ENCODE results near the gene SIM2.
A peak's percentile ranks its signal among the peaks of the same experiment; 100 is the strongest.

SIM2 gene

DNA sequence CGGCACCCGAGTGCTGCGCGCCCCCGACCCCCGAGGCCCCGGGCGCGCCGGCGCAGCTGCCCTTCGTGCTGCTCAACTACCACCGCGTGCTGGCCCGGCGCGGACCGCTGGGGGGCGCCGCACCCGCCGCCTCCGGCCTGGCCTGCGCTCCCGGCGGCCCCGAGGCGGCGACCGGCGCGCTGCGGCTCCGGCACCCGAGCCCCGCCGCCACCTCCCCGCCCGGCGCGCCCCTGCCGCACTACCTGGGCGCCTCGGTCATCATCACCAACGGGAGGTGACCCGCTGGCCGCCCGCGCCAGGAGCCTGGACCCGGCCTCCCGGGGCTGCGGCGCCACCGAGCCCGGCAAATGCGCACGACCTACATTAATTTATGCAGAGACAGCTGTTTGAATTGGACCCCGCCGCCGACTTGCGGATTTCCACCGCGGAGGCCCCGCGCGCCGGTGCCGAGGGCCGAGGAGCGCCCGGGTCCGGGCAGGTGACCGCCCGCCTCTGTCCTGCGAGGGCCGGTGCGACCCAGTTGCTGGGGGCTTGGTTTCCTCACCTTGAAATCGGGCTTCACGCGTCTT, 49.0 kb downstream of the SIM2 start:
- H3K9ac ChIP-seq (ENCODE audit: low read length), result peak overlapping the region; percentile 49
- peak overlapping the region; percentile 55 for H3K4me3 ChIP-seq (ENCODE audit: low read length)
- H3K27ac ChIP-seq (ENCODE audit: low read length), result no peak overlapping the region
- no peaks in the 10 kb centered on the region for H3K9me3 ChIP-seq (ENCODE audit: control insufficient read depth, low read depth, low read length)
- H3K4me1 ChIP-seq (ENCODE audit: control insufficient read depth, low read depth, low read length), result peaks cover 41% of the 10 kb centered on the region
- no peaks in the 10 kb centered on the region for H3K36me3 ChIP-seq (ENCODE audit: control insufficient read depth, low read depth, low read length)
- peaks cover 37% of the 10 kb centered on the region for H3K27me3 ChIP-seq (ENCODE audit: control insufficient read depth, insufficient read depth, low read length)

GRCh38 chr21:36749935-36750575, 51.1 kb downstream of the SIM2 start:
- no peaks in the 10 kb centered on the region for H3K9me3 ChIP-seq (ENCODE audit: control insufficient read depth, low read depth, low read length)
- peaks cover 37% of the 10 kb centered on the region for H3K27me3 ChIP-seq (ENCODE audit: control insufficient read depth, insufficient read depth, low read length)
- H3K4me3 ChIP-seq (ENCODE audit: low read length), result peak overlapping the region; percentile 33
- H3K27ac ChIP-seq (ENCODE audit: low read length), result peak overlapping the region; percentile 87
- peak overlapping the region; percentile 74 for H3K9ac ChIP-seq (ENCODE audit: low read length)
- H3K36me3 ChIP-seq (ENCODE audit: control insufficient read depth, low read depth, low read length), result no peaks in the 10 kb centered on the region
- H3K4me1 ChIP-seq (ENCODE audit: control insufficient read depth, low read depth, low read length), result peaks cover 41% of the 10 kb centered on the region

DNA sequence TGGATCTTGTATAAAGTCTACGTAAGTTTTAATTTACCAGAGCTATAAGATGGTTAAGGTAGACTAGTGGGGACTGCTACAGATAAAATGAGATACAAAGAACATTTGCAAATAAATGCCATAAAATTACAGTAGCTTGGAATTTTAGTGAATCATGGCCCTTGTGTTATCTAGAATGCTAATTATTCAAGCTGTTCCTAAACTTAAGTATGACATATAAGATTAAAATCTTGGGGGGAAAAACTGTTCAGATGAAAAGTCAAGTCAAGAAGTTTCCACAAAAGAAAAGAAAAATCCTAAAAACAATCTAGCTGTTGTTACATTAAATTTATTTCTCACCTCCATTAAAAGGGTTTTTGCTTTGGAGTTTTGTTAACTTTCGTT, 51.7 kb downstream of the SIM2 start:
- no peaks in the 10 kb centered on the region for H3K36me3 ChIP-seq (ENCODE audit: control insufficient read depth, low read depth, low read length)
- H3K4me3 ChIP-seq (ENCODE audit: low read length), result peak overlapping the region; percentile 33
- H3K27ac ChIP-seq (ENCODE audit: low read length), result peak overlapping the region; percentile 87
- H3K9me3 ChIP-seq (ENCODE audit: control insufficient read depth, low read depth, low read length), result no peaks in the 10 kb centered on the region
- peaks cover 41% of the 10 kb centered on the region for H3K4me1 ChIP-seq (ENCODE audit: control insufficient read depth, low read depth, low read length)
- peak overlapping the region; percentile 74 for H3K9ac ChIP-seq (ENCODE audit: low read length)
- H3K27me3 ChIP-seq (ENCODE audit: control insufficient read depth, insufficient read depth, low read length), result peaks cover 32% of the 10 kb centered on the region

GRCh38 chr21:36751383-36751782, 52.5 kb downstream of the SIM2 start:
- Histone ChIP-seq H3K4me3 (ENCODE audit: low read length) (no peak overlapping the region), H3K27me3 (ENCODE audit: control insufficient read depth, insufficient read depth, low read length) (peaks cover 28% of the 10 kb centered on the region), H3K9ac (ENCODE audit: low read length) (peak overlapping the region; percentile 74), H3K4me1 (ENCODE audit: control insufficient read depth, low read depth, low read length) (peaks cover 41% of the 10 kb centered on the region), H3K27ac (ENCODE audit: low read length) (no peak overlapping the region), H3K9me3 (ENCODE audit: control insufficient read depth, low read depth, low read length) (no peaks in the 10 kb centered on the region), H3K36me3 (ENCODE audit: control insufficient read depth, low read depth, low read length) (no peaks in the 10 kb centered on the region)

GRCh38 chr21:36753556-36753955, 54.6 kb downstream of the SIM2 start:
- Histone ChIP-seq H3K9me3 (ENCODE audit: control insufficient read depth, low read depth, low read length) (no peaks in the 10 kb centered on the region), H3K27me3 (ENCODE audit: control insufficient read depth, insufficient read depth, low read length) (peaks cover 12% of the 10 kb centered on the region), H3K36me3 (ENCODE audit: control insufficient read depth, low read depth, low read length) (no peaks in the 10 kb centered on the region), H3K4me1 (ENCODE audit: control insufficient read depth, low read depth, low read length) (peaks cover 47% of the 10 kb centered on the region), H3K9ac (ENCODE audit: low read length) (no peak overlapping the region), H3K27ac (ENCODE audit: low read length) (no peak overlapping the region), H3K4me3 (ENCODE audit: low read length) (no peak overlapping the region)

DNA sequence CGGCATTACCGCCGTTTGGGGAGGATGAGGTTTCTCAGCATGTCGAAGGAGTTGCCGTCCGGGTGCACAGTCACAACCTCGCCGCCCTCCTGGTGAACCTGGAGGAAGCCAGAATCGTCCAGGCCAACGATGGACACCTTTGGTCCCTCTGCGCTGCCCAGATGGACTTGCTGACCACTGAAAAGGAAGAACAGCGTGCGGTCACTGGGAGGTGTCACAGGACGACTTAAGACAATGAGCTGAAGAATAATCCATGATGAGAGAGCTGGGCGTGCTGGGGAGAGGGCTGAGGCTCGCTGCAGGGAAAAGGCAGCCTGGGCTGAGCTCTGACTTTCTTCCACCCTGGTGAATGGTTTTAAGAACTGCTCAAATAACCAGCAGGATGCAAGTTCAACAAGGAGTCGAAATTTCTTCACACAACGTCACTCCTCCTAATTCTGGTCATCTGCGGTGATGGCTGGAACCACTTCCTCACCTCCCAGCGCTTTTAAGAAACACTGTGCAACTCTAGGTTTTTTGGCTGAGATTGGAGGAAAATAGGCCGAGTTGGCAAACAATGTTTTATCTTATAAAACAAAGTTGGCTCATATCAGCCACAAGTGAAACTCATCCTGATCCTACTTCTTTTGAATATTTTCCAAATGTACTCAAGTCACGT, 55.5 kb downstream of the SIM2 start:
- Histone ChIP-seq H3K9me3 (ENCODE audit: control insufficient read depth, low read depth, low read length) (no peaks in the 10 kb centered on the region), H3K27ac (ENCODE audit: low read length) (no peak overlapping the region), H3K9ac (ENCODE audit: low read length) (no peak overlapping the region), H3K4me3 (ENCODE audit: low read length) (no peak overlapping the region), H3K4me1 (ENCODE audit: control insufficient read depth, low read depth, low read length) (peaks cover 39% of the 10 kb centered on the region), H3K27me3 (ENCODE audit: control insufficient read depth, insufficient read depth, low read length) (peaks cover 4% of the 10 kb centered on the region), H3K36me3 (ENCODE audit: control insufficient read depth, low read depth, low read length) (no peaks in the 10 kb centered on the region)

- H3K9ac ChIP-seq (ENCODE audit: low read length), result no peak overlapping the region
- H3K4me1 ChIP-seq (ENCODE audit: control insufficient read depth, low read depth, low read length), result peaks cover 19% of the 10 kb centered on the region
- no peaks in the 10 kb centered on the region for H3K27me3 ChIP-seq (ENCODE audit: control insufficient read depth, insufficient read depth, low read length)
- H3K9me3 ChIP-seq (ENCODE audit: control insufficient read depth, low read depth, low read length), result no peaks in the 10 kb centered on the region
- H3K4me3 ChIP-seq (ENCODE audit: low read length), result no peak overlapping the region
- H3K27ac ChIP-seq (ENCODE audit: low read length), result no peak overlapping the region
- H3K36me3 ChIP-seq (ENCODE audit: control insufficient read depth, low read depth, low read length), result no peaks in the 10 kb centered on the region
Observed at GRCh38 chr21:36756527-36756926, 57.6 kb downstream of the SIM2 start.

GRCh38 chr21:36757196-36757595, 58.3 kb downstream of the SIM2 start:
- H3K27me3 ChIP-seq (ENCODE audit: control insufficient read depth, insufficient read depth, low read length), result no peaks in the 10 kb centered on the region
- H3K4me3 ChIP-seq (ENCODE audit: low read length), result no peak overlapping the region
- no peak overlapping the region for H3K9ac ChIP-seq (ENCODE audit: low read length)
- no peaks in the 10 kb centered on the region for H3K9me3 ChIP-seq (ENCODE audit: control insufficient read depth, low read depth, low read length)
- no peak overlapping the region for H3K27ac ChIP-seq (ENCODE audit: low read length)
- no peaks in the 10 kb centered on the region for H3K36me3 ChIP-seq (ENCODE audit: control insufficient read depth, low read depth, low read length)
- H3K4me1 ChIP-seq (ENCODE audit: control insufficient read depth, low read depth, low read length), result peaks cover 12% of the 10 kb centered on the region

DNA sequence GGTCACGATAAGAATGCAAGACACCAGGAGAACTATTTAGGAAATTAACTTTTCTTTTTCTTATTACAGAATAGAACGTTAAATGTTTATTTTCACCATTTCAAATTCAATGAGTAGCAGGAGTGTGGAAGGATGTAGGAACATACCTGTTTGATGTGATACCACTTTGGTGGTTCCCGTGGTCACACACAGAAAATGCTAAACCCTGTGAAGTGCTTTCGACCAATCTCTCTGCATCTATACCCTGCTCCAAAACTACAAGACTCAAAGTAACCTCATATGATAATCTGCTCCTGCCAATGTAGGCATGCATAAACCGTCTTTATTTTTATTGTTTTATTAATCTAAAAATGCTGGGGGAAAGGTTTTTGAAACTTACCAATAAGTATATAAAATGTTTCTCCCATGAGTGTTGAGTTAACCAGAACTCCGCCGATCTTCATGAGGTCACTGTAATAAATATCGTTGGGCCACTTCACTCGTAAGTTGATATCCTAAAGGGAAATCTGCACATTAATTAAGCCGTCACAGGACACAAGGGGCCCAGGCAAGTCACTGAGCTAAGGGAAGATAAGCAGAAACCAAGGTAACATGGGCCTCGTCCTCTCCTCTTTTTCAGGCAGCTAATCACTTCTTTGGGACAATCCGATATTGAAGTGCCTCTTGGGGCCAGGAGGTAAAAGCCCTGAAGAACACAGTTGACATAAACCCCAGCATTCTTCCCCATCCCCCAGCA, 60.6 kb downstream of the SIM2 start:
- Histone ChIP-seq H3K4me3 (ENCODE audit: low read length) (no peak overlapping the region), H3K27ac (ENCODE audit: low read length) (no peak overlapping the region), H3K9ac (ENCODE audit: low read length) (no peak overlapping the region), H3K36me3 (ENCODE audit: control insufficient read depth, low read depth, low read length) (no peaks in the 10 kb centered on the region), H3K27me3 (ENCODE audit: control insufficient read depth, insufficient read depth, low read length) (no peaks in the 10 kb centered on the region), H3K9me3 (ENCODE audit: control insufficient read depth, low read depth, low read length) (no peaks in the 10 kb centered on the region), H3K4me1 (ENCODE audit: control insufficient read depth, low read depth, low read length) (peaks cover 9% of the 10 kb centered on the region)

DNA sequence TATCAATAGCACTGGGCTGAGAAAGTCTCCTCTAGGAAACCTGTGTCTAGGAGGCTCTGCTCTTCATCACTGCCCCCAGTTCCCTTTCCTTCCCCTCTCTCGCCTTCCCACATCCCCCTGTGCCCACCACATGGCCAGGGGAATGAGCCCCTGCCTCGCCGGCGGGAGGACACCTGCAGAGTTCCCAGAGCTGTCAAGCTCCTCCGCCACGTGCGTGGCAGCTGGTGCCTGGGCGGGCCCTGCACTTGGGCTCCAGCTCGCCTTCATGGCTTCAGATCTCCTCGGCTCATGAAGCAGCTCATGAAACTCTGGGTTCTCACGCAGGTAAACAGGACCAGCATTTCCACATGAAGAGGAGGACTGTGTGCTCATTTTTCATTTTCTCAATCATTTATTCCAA, 62.8 kb downstream of the SIM2 start:
- Histone ChIP-seq H3K27me3 (ENCODE audit: control insufficient read depth, insufficient read depth, low read length) (no peaks in the 10 kb centered on the region), H3K4me1 (ENCODE audit: control insufficient read depth, low read depth, low read length) (peaks cover 9% of the 10 kb centered on the region), H3K36me3 (ENCODE audit: control insufficient read depth, low read depth, low read length) (no peaks in the 10 kb centered on the region), H3K9ac (ENCODE audit: low read length) (no peak overlapping the region), H3K9me3 (ENCODE audit: control insufficient read depth, low read depth, low read length) (no peaks in the 10 kb centered on the region), H3K4me3 (ENCODE audit: low read length) (no peak overlapping the region), H3K27ac (ENCODE audit: low read length) (no peak overlapping the region)

DNA sequence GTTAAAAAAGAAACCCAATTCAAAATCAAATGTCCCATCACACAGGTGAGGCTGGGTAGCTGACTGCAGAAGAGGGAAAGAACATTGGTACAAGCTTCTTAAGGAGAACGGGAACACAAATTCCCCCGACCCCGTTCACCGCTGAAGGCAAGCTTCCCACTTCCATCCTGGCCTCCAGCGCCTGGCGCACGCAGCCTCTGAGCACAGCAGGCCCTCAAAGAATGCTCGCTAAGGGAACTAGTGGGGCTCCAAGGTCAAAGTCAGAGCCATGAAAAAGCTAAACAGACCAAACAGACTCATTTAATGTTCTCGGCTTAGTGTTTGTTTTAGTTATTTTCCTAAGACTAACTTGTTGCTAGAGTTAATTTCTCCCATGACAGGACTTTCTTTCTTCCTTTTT, 63.7 kb downstream of the SIM2 start:
- no peaks in the 10 kb centered on the region for H3K36me3 ChIP-seq (ENCODE audit: control insufficient read depth, low read depth, low read length)
- H3K27ac ChIP-seq (ENCODE audit: low read length), result no peak overlapping the region
- H3K9me3 ChIP-seq (ENCODE audit: control insufficient read depth, low read depth, low read length), result no peaks in the 10 kb centered on the region
- no peaks in the 10 kb centered on the region for H3K27me3 ChIP-seq (ENCODE audit: control insufficient read depth, insufficient read depth, low read length)
- no peak overlapping the region for H3K9ac ChIP-seq (ENCODE audit: low read length)
- peaks cover under 1% of the 10 kb centered on the region for H3K4me1 ChIP-seq (ENCODE audit: control insufficient read depth, low read depth, low read length)
- no peak overlapping the region for H3K4me3 ChIP-seq (ENCODE audit: low read length)
